Skeletal muscle cell (primary cell): ENCODE results near the gene ETV2.

ENCODE experiments used
- DNase-seq: peaks from one replicate; pipeline ENCODE4 v3.0.0-alpha.2; 2010; ENCODE audit warnings: low read depth
- H3K4me3 ChIP-seq: 2 replicates; pipeline ENCODE4 v1.5.1; 2011; ENCODE audit warnings: low read depth, mild to moderate bottlenecking, control low read depth, low read length, moderate library complexity

ETV2 gene

GRCh38 chr19:35692010-35692409 is 50.5 kb downstream of the ETV2 start:
- DNase-seq: no peak
- no peak overlapping the region for H3K4me3 ChIP-seq

DNA sequence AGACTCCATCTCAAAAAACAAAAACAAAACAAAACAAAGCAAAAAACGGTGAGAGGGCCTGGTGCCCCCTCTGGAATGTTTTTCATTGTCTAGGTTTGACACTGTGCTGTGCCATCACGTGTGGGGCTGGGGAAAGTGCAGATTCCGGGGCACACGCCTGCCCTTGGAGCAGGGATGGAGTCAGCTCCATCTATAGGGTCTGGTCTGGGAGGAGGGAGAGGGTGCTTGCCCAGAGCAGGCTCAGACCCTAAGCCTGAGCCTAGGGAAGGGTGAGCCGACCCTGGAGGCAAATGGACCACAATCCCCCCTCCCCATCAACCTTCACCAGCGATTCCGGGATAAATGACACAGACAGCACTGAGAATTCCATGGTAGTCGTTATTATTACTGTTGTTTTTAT is 51.9 kb downstream of the ETV2 start:
- no peak overlapping the region for H3K4me3 ChIP-seq

DNA sequence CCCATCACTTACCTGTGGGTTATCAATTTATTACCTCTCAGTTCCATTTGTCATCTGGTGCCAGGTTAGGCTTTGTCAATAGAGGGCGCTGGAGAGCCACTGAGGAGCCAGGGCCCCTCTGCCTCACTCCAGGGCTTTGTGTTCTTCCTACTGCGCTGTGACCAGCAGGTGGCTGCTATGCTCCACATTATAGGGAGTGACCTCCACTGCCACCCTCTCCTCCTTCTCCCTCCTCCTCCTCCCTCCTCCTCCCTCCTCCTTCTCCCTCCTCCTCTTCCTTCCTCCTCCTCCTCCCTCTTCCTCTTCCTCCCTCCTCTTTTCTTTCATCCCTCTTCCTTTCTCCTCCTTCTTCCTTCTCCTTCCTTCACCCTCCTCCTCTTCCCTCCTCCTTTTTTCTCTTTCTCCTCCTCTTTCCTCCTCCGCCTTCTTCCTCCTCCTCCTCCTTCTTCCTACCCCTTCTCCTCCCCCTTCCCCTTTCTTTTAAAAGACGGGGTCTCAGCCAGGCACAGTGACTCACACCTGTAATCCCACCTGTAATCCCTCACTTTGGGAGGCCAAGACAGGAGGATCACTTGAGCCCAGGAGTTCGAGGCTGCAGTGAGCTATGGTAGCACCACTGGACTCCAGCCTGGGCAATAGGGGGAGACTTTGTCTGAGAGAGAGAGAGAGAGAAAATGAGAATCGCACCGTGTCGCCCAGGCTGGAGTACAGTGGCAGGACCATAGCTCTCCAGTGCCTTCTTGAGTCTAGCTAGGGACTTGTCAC is 52.5 kb downstream of the ETV2 start:
- no peak for DNase-seq
- no peak overlapping the region for H3K4me3 ChIP-seq

More for the DNA sequence above, 51.9 kb downstream of the ETV2 start:
- DNase-seq: no peak
